NCI-H526 treated with DMSO at 0.1 percent for 48 hours (cell line): Measurements from ENCODE around the gene NKX1-1.
A peak's percentile ranks its signal among the peaks of the same experiment; 100 is the strongest.

Experiments
- DNase-seq: peaks from one replicate; lab custom pipeline; 2025; lab: John Stamatoyannopoulos, UW

NKX1-1 gene

DNA sequence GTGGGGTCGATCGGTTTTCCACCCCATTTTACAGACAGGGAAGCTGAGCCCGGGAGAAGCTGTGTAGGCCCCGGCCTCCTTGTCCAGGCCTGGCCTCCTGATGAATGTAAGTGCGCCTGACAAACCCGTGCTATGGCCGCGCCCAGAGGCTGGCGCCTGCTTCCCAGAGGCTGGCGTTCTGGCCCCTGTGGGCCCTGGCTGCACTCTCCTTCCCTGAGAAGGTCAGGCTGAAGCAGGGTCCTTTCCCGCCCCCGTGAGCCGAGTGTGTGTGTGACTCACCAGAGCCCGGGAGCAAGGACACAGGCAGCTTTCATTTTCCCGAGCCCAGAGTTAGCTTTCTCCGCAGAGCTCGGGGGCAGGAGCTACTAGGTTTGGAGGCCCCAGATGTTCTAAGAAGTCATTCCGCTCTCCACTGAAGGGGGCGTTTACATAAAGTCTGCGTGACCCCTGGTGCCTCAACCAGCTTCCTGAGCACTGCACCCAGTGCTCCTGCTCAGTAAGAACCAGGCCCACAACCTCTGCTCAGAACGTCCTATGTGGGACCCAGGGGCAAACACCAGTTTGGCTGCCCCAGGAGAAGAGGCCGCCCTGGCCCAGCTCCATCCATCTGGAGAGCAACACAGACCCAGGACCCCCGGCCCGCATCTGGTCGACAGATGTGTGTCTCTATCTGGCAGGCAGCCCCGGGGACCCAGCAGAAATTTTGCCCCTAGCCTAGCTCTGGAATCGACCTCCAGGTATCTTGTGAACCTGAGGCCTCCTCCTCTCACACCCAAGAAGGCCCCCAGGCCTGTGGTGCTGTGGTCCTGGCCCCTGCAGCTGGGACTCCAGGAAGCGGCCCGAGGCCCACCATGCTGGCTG, 45.6 kb downstream of the NKX1-1 start:
- no peak for DNase-seq

GRCh38 chr4:1359976-1360375, 46.3 kb downstream of the NKX1-1 start:
- no peak for DNase-seq

DNA sequence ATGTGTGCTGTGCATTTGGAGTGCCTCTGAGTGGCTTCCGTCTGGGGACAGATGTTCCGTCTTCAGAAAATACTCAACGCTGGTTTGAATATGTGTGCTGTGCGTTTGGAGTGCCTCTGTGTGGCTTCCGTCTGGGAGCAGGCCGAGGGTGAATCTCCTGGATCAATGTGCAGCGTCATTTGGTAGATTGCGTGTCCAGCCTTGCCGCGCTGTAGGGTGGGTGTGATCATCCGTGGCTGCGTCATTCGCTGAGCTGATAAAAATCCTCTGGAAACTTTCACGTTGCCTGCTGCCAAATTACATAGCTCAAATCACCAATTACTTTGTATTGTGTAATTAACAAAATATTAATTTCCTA, 47.1 kb downstream of the NKX1-1 start:
- DNase-seq = no peak

- no peak for DNase-seq
Observed at GRCh38 chr4:1358421-1359143, 47.7 kb downstream of the NKX1-1 start.

DNA sequence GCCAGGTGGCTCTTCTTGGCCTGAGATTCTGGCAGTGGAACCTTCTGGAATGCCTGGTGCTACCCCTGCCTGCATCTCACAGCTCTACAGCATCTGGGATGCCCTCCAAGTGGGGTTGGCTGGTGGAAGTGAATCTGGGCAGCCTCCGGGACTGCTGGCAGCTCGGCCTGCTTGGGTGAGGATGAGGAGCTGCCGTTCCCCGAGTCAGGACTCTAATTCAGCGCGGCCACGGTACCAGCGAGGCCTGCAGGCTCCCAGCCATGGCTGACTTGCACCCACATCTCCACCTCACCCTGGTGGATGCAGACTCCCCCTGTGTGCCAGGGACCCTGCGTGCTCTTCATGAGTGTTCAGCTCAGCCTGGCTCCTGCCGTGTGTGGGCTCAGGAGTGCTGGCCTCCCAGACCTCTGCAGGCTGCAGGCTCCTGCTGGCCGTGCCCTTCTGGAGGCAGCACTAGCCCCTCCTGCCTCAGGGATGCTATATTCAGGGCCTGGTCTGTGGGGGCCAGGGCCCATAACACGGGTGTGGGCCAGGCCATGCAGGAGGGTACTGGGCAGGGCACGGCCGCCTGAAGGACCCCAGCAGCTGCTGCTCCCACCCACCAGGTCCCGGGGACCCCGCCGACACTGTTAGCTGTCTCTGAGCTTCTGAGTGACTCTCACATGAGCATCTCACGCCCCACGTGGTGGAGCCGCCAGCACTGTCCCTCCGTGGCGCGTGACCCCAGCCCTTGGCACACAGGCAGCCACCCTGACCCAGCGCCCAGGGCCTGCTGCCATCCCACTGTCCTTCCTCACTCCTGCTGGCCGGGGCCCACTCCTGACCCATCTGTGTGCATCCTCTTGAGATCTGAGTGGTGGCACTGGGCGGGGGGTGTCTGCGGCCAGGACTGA, 48.6 kb downstream of the NKX1-1 start:
- DNase-seq = no peak

DNA sequence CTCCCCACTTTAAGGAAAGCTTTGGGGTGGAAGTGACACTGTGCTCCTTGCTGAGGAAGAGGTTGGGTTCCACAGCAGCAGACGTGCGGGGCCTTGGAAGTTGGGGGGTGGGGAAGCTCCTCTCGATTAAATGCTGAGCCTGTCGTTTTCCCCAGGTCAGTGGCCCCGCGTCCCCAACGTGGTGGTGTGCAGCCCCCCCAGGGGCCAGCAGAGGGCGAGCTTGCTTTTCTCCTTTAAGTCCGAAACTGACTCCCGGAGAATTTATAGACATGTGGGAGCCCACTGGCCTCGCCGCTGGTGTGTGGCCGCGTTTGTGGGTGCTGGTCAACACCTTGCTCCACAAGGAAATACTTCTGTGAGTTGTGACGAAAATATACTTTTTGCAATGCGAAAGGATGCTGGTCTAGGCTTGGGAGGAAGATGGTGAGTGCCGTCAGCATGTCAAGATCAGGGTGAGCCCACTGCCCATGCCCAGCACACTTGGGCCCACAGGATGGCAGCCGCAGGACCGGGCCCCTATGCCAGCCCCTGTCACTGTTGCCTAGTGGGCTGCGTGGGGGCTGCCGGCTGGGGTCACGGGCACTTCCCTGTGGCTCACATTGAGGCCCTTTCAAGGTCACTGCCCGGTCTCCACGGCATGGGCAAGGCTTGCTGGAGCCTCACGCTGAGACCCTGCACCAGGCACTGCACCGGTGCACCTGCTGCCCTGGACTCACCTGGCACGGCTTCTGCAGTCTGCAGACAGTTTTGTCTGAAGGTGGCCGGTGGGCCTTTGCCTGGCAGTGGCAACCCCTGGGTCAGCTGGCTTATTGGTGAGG, 49.9 kb downstream of the NKX1-1 start:
- peak; percentile 5 for DNase-seq

- DNase-seq = no peak
Observed at GRCh38 chr4:1355378-1355777, 50.9 kb downstream of the NKX1-1 start.

GRCh38 chr4:1354983-1355275, 51.3 kb downstream of the NKX1-1 start:
- no peak for DNase-seq

GRCh38 chr4:1354136-1354982, 51.9 kb downstream of the NKX1-1 start:
- no peak for DNase-seq

DNA sequence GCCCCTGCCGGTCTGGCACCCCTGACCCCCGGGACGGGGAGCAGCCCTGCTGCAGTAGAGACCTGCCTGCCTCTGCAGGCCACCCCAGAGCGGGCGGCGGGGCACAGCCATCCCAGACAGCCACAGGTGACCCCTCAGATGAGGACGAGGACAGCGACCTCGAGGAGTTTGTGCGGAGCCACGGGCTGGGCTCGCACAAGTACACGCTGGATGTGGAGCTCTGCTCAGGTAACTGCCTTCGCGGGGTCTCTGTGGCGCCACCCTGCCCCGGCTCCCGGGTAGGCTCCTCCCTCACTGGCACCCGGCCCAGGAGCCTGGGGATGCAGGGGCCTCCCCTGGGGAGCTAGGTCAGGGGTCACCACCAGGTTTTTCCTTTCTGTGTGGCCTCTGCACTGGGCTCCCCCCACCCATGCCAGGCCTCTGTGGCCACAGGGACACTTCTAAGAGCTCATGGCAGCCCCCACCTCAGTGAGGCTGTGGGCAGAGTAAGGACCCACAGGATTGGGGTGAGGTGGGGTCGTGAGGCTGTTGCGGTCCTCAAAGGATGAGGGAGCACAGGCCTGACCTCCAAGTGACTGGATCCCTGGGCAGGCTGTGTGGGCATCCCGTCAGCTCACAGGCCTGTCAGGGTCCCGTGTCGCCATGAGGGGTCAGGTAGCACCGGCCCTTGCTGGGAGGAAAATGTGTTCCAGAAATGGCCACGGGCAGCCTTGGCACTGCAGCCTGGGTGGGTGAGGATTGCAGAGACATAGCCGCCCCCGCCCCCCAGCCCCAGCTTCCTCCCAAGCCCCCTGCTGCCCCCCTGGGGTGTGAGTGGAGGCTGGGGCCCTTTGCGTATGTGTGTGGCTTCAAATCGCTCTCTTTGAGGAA, 52.8 kb downstream of the NKX1-1 start:
- no peak for DNase-seq
